ENCODE data around the gene KDM4C. TPM values are rescaled to one million over a fixed set of nuclear protein-coding genes. Genes with fewer than 3 reads are reported as not detected.

The KDM4C gene
- total RNA-seq, 1 experiment from 2014 or later, result 7.1 TPM

GRCh38 chr9:6764950-6765349, 7.2 kb downstream of the KDM4C start:
- POLR2A ChIA-PET, result no interaction called here

DNA sequence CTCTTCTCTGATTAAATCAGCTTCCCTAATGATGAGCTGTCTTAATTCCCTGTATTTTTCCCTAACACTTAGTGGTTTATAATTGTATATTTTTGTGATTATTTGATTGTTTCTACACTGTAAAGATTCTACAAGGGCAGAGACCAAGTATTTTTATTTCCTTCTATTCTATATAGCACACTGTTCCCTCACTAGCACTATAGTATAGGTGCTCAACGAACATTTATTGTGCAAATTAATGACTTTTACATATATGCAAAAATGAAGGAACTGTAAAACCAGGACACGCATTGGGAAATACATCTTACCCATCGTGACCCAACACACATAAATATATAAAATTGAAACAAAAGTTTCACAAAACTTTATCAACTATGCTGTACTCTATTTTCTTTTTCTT, 7.6 kb downstream of the KDM4C start:
- ATAC-seq (no peak), DNase-seq (ENCODE audit: low read depth, low spot score) (no peak)
- intact Hi-C loops (cut with micrococcal nuclease; ENCODE audit: unreplicated experiment), result no loop called here
- no peaks in the 10 kb centered on the region for H3K9me3 ChIP-seq (ENCODE audit: control insufficient read depth, insufficient read depth, low read depth, low read length)
- ChIA-PET POLR2A (no interaction called here), CTCF (no interaction called here)
- H3K4me3 ChIP-seq (ENCODE audit: low read depth in 2 of 2, low read length in 2 of 2), result no peak overlapping the region
- in situ Hi-C loops (cut with HindIII; ENCODE audit: low pct_unique_long_range_greater_than_20kb, low sequenced_read_pairs), result no loop called here
- H3K36me3 ChIP-seq (ENCODE audit: control insufficient read depth, insufficient read depth, low read length), result no peaks in the 10 kb centered on the region
- no peak overlapping the region for H3K27ac ChIP-seq (ENCODE audit: low read length)
- no TSS peak for BruUV-seq (replicated peaks)
- no peaks in the 10 kb centered on the region for H3K27me3 ChIP-seq (ENCODE audit: control insufficient read depth, insufficient read depth, low read length)
- no peak for TF ChIP-seq TCF7L2 (IDR thresholded peaks at IDR 0.05; ENCODE audit: low read depth, low read length)
- TF ChIP-seq SIN3A (IDR thresholded peaks at IDR 0.05; ENCODE audit: borderline replicate concordance, insufficient read depth, low read depth, low read length), result no peak
- TF ChIP-seq, protein P1, sequence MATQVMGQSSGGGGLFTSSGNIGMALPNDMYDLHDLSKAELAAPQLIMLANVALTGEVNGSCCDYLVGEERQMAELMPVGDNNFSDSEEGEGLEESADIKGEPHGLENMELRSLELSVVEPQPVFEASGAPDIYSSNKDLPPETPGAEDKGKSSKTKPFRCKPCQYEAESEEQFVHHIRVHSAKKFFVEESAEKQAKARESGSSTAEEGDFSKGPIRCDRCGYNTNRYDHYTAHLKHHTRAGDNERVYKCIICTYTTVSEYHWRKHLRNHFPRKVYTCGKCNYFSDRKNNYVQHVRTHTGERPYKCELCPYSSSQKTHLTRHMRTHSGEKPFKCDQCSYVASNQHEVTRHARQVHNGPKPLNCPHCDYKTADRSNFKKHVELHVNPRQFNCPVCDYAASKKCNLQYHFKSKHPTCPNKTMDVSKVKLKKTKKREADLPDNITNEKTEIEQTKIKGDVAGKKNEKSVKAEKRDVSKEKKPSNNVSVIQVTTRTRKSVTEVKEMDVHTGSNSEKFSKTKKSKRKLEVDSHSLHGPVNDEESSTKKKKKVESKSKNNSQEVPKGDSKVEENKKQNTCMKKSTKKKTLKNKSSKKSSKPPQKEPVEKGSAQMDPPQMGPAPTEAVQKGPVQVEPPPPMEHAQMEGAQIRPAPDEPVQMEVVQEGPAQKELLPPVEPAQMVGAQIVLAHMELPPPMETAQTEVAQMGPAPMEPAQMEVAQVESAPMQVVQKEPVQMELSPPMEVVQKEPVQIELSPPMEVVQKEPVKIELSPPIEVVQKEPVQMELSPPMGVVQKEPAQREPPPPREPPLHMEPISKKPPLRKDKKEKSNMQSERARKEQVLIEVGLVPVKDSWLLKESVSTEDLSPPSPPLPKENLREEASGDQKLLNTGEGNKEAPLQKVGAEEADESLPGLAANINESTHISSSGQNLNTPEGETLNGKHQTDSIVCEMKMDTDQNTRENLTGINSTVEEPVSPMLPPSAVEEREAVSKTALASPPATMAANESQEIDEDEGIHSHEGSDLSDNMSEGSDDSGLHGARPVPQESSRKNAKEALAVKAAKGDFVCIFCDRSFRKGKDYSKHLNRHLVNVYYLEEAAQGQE (IDR thresholded peaks at IDR 0.05; ENCODE audit: insufficient read depth in 1 of 2, low read depth in 2 of 2, low read length in 1 of 2), result no peak
- TF ChIP-seq POLR2AphosphoS5 (IDR thresholded peaks at IDR 0.05; ENCODE audit: low read depth, low read length), result no peak
- TF ChIP-seq, protein P2, sequence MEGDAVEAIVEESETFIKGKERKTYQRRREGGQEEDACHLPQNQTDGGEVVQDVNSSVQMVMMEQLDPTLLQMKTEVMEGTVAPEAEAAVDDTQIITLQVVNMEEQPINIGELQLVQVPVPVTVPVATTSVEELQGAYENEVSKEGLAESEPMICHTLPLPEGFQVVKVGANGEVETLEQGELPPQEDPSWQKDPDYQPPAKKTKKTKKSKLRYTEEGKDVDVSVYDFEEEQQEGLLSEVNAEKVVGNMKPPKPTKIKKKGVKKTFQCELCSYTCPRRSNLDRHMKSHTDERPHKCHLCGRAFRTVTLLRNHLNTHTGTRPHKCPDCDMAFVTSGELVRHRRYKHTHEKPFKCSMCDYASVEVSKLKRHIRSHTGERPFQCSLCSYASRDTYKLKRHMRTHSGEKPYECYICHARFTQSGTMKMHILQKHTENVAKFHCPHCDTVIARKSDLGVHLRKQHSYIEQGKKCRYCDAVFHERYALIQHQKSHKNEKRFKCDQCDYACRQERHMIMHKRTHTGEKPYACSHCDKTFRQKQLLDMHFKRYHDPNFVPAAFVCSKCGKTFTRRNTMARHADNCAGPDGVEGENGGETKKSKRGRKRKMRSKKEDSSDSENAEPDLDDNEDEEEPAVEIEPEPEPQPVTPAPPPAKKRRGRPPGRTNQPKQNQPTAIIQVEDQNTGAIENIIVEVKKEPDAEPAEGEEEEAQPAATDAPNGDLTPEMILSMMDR (IDR thresholded peaks at IDR 0.05), result no peak
- H3K4me1 ChIP-seq (ENCODE audit: control insufficient read depth, insufficient read depth, low read length), result no peaks in the 10 kb centered on the region

More at GRCh38 chr9:6764950-6765349, 7.2 kb downstream of the KDM4C start:
- Histone ChIP-seq H3K9me3 (ENCODE audit: control insufficient read depth, insufficient read depth, low read depth, low read length) (no peaks in the 10 kb centered on the region), H3K27ac (ENCODE audit: low read length) (no peak overlapping the region), H3K27me3 (ENCODE audit: control insufficient read depth, insufficient read depth, low read length) (no peaks in the 10 kb centered on the region), H3K4me3 (ENCODE audit: low read depth in 2 of 2, low read length in 2 of 2) (no peak overlapping the region), H3K36me3 (ENCODE audit: control insufficient read depth, insufficient read depth, low read length) (no peaks in the 10 kb centered on the region), H3K4me1 (ENCODE audit: control insufficient read depth, insufficient read depth, low read length) (no peaks in the 10 kb centered on the region)
- TF ChIP-seq POLR2AphosphoS5 (IDR thresholded peaks at IDR 0.05; ENCODE audit: low read depth, low read length) (no peak), SIN3A (IDR thresholded peaks at IDR 0.05; ENCODE audit: borderline replicate concordance, insufficient read depth, low read depth, low read length) (no peak), TCF7L2 (IDR thresholded peaks at IDR 0.05; ENCODE audit: low read depth, low read length) (no peak)
- TF ChIP-seq, protein P1 (IDR thresholded peaks at IDR 0.05; ENCODE audit: insufficient read depth in 1 of 2, low read depth in 2 of 2, low read length in 1 of 2), result no peak
- TF ChIP-seq, protein P2 (IDR thresholded peaks at IDR 0.05), result no peak
- in situ Hi-C loops (cut with HindIII; ENCODE audit: low pct_unique_long_range_greater_than_20kb, low sequenced_read_pairs) (no loop called here), intact Hi-C loops (cut with micrococcal nuclease; ENCODE audit: unreplicated experiment) (no loop called here)
- no TSS peak for BruUV-seq (replicated peaks)
- no peak for ATAC-seq
- CTCF ChIA-PET, result no interaction called here
- DNase-seq (ENCODE audit: low read depth, low spot score), result no peak
